Brain microvascular endothelial cell (primary cell): ENCODE measurements around the gene TOGARAM1.

Source experiments
- DNase-seq: peaks from one replicate; pipeline ENCODE4 v3.0.0-alpha.2; 2020
- H3K27ac ChIP-seq: fragments of 250-450 bp; sonication (Bioruptor Pico); 2 replicates; pipeline ENCODE4 v1.5.1; 2020; ENCODE audit warnings: mild to moderate bottlenecking, moderate library complexity
- H3K27me3 ChIP-seq: fragments of 250-450 bp; sonication (Bioruptor Pico); replicated peaks from 2 replicates; pipeline ENCODE4 v1.5.1; 2020; ENCODE audit warnings: mild to moderate bottlenecking
- H3K36me3 ChIP-seq: fragments of 250-450 bp; sonication (Bioruptor Pico); replicated peaks from 2 replicates; pipeline ENCODE4 v1.5.1; 2020; ENCODE audit warnings: mild to moderate bottlenecking
- H3K4me3 ChIP-seq: 2 replicates; pipeline ENCODE4 v1.5.1; 2011; ENCODE audit warnings: low read depth, mild to moderate bottlenecking, control low read depth, low read length, moderate library complexity
- in situ Hi-C: cut with HindIII; loops from 2 replicates; pipeline ENCODE4 v1.10.0; 2017; ENCODE audit warnings: low sequenced_read_pairs, low pct_ligation_motif_present
- TF ChIP-seq, protein P1 (sequence below): IDR thresholded peaks from 2 replicates; pipeline ENCODE4 v1.5.1; 2011; ENCODE audit warnings: low read depth, mild to moderate bottlenecking, moderate library complexity, low read length, control low read depth, inconsistent platforms; ENCODE audit errors: missing control alignments

TOGARAM1 gene, protein sequence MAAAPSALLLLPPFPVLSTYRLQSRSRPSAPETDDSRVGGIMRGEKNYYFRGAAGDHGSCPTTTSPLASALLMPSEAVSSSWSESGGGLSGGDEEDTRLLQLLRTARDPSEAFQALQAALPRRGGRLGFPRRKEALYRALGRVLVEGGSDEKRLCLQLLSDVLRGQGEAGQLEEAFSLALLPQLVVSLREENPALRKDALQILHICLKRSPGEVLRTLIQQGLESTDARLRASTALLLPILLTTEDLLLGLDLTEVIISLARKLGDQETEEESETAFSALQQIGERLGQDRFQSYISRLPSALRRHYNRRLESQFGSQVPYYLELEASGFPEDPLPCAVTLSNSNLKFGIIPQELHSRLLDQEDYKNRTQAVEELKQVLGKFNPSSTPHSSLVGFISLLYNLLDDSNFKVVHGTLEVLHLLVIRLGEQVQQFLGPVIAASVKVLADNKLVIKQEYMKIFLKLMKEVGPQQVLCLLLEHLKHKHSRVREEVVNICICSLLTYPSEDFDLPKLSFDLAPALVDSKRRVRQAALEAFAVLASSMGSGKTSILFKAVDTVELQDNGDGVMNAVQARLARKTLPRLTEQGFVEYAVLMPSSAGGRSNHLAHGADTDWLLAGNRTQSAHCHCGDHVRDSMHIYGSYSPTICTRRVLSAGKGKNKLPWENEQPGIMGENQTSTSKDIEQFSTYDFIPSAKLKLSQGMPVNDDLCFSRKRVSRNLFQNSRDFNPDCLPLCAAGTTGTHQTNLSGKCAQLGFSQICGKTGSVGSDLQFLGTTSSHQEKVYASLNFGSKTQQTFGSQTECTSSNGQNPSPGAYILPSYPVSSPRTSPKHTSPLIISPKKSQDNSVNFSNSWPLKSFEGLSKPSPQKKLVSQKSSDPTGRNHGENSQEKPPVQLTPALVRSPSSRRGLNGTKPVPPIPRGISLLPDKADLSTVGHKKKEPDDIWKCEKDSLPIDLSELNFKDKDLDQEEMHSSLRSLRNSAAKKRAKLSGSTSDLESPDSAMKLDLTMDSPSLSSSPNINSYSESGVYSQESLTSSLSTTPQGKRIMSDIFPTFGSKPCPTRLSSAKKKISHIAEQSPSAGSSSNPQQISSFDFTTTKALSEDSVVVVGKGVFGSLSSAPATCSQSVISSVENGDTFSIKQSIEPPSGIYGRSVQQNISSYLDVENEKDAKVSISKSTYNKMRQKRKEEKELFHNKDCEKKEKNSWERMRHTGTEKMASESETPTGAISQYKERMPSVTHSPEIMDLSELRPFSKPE (N-terminal part only)

DNA sequence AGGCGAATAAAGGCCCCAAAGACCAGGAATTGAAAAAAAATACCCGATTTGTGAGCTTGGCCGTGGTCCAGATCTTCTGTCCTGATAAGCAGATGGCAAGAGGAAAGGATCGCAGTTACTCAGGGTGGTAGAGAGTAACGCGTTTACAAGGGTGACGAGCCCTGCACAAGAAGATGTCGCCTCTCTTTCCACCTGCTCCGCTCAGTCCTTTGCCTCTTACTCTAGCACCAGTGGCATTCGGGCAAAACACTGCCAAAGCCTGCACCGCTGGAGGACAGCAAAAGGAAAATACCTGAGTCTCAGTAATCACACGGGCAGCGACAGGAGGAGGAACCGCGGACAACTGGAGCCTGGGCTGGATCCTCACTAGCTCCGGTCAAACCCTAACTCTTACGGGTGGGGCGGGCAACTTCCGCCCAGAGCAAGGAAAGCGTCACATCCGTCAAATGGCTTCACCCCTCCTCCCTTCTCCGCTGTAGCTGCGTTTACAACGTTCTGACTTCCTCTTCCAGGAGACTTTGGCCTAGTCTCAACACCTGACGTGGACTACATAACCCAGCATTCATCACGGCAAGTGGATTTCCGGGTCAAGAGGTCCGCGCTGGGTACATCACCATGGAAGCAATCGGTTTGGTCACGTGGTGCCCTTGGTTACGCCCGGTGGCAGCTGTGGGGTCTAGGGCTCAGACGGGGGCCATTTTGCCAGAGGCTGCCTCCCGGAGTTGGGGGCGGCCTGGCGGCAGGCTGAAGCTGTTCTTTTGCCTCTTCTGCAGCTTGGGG lies at the start of gene TOGARAM1, which contains the start of gene KLHL28:
TOGARAM1 (plus strand) TSS at position 637 of the 780 bp plus-strand sequence. CDS start 232 bp downstream, outside the sequence.
KLHL28 (minus strand) TSS at position 394 of the 780 bp plus-strand sequence. CDS start 16,019 bp downstream, outside the sequence.
- in situ Hi-C loops, result no loop called here
- peak; percentile 100 for DNase-seq
- Histone ChIP-seq H3K36me3 (no peaks in the 10 kb centered on the region), H3K27me3 (no peaks in the 10 kb centered on the region), H3K4me3 (peak within 1 kb of the TSS; percentile 95), H3K27ac (peak within 1 kb of the TSS; percentile 69)
- TF ChIP-seq, protein P1, sequence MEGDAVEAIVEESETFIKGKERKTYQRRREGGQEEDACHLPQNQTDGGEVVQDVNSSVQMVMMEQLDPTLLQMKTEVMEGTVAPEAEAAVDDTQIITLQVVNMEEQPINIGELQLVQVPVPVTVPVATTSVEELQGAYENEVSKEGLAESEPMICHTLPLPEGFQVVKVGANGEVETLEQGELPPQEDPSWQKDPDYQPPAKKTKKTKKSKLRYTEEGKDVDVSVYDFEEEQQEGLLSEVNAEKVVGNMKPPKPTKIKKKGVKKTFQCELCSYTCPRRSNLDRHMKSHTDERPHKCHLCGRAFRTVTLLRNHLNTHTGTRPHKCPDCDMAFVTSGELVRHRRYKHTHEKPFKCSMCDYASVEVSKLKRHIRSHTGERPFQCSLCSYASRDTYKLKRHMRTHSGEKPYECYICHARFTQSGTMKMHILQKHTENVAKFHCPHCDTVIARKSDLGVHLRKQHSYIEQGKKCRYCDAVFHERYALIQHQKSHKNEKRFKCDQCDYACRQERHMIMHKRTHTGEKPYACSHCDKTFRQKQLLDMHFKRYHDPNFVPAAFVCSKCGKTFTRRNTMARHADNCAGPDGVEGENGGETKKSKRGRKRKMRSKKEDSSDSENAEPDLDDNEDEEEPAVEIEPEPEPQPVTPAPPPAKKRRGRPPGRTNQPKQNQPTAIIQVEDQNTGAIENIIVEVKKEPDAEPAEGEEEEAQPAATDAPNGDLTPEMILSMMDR, result no peak

DNA sequence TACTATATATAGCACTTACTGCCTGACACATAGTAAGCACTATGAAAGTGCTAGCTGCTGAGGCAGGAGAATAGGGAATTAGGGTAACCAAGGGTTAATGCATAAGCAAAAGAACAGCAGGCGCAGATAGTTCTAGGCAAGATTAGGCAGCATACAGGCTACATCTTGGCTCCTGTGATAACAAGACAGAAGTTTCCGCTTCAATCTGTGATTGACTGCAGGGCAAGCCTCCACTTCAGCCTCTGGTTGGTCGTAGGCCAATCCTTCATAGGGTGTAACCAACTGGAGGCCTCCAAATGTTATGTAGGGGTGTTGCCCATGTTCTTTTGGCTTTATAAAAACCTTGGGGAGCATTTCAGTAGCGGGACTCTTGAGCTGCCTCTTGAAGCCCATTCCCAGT lies 47.1 kb upstream of the TOGARAM1 start:
- H3K4me3 ChIP-seq, result no peak overlapping the region
- H3K27me3 ChIP-seq, result no peaks in the 10 kb centered on the region
- H3K27ac ChIP-seq, result no peak overlapping the region
- TF ChIP-seq, protein P1, result no peak
- no peak for DNase-seq
- H3K36me3 ChIP-seq, result no peaks in the 10 kb centered on the region
- in situ Hi-C loops, result no loop called here

DNA sequence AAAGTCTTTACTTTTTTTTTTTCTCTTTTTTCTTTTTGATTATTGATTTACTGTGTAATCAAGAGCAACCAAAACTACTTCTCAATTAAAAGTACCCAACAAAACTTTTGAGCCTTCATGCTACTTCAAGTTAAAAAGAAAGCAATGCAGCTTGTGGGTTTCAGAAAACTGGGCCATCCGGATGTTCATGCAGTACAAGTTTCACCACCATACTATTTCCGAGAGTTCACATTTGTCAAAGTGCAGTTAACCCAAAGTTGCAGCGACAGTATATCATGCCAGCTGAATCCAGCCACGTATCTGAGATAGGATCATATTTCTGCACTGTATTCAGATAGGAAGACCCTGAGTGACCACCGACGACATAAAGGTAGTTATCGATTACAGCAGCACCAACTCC lies 33.2 kb upstream of the TOGARAM1 start:
- TF ChIP-seq, protein P1, result no peak
- Histone ChIP-seq H3K36me3 (no peaks in the 10 kb centered on the region), H3K27me3 (no peaks in the 10 kb centered on the region), H3K4me3 (no peak overlapping the region), H3K27ac (no peak overlapping the region)
- DNase-seq, result no peak
- in situ Hi-C loops, result no loop called here

DNA sequence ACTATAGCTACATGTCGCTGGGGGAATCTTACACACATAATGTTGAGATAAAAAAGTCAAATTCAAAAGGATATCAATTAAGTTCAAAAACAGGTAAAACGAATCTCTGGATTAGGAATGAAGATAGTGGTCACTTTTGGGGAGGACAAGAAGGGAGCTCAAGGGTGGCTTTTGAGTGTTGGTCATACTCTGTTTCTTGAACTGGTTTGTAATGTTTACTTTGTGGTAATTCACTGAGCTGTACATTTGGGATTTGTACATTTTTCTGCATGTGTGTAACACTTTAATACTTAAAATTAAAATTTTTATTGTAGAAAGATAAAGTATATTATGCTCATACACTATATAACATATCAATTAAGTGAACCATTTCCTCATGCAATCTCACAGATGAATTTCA lies 26.8 kb upstream of the TOGARAM1 start:
- in situ Hi-C loops, result no loop called here
- no peaks in the 10 kb centered on the region for H3K36me3 ChIP-seq
- H3K27ac ChIP-seq, result no peak overlapping the region
- no peaks in the 10 kb centered on the region for H3K27me3 ChIP-seq
- TF ChIP-seq, protein P1, result no peak
- H3K4me3 ChIP-seq, result no peak overlapping the region
- DNase-seq, result no peak

DNA sequence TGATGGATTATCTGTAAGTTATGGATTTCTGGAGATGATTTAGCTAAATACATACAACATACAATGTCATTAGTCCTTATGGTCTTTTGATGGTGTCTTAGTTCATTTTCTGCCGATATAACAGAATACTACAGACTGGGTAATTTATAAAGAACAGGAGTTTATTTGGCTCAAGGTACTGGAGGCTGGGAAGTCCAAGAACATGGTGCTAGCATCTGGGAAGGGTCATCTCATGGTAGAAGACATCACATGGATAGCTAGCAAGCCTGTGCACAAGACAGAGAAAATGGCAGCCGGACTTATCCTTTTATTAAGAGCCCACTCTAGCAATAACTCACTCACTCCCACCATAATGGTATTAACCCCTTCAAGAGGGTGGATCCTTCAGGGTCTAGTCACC lies 24.4 kb upstream of the TOGARAM1 start:
- in situ Hi-C loops, result no loop called here
- Histone ChIP-seq H3K36me3 (no peaks in the 10 kb centered on the region), H3K4me3 (no peak overlapping the region), H3K27me3 (no peaks in the 10 kb centered on the region), H3K27ac (no peak overlapping the region)
- DNase-seq, result no peak
- TF ChIP-seq, protein P1, result no peak
